GM12878 (cell line): ENCODE data around the gene ROCK2. TPM values are rescaled to one million over a fixed set of nuclear protein-coding genes. Genes with fewer than 3 reads are reported as not detected.

Experiments
- ATAC-seq: fragments of 200-7000 bp; cut with Tn5 transposase; 3 replicates; pipeline ENCODE4 v1.9.1; 2020; ENCODE audit warnings: mild to moderate bottlenecking, moderate library complexity
- BruUV-seq: library from RNA; stranded (reverse); fragments of 400-500 nt; replicated peaks from 2 replicates; lab custom pipeline; 2021; lab: Mats Ljungman, UMichigan
- CTCF ChIA-PET: fragments of 300-600 bp; sonication (Branson Sonifier 250); formaldehyde crosslinking; extraction: SDS; loops from one replicate; lab custom pipeline; 2021; ENCODE audit warnings: inconsistent platforms; lab: Yijun Ruan, JAX
- POLR2A ChIA-PET: fragments of 350-600 bp; formaldehyde crosslinking; extraction: SDS; loops from one replicate; lab custom pipeline; 2021; ENCODE audit warnings: inconsistent platforms; lab: Charles Lee
- RAD21 ChIA-PET: fragments of 300-600 bp; sonication (Branson Sonifier 250); formaldehyde crosslinking; loops from one replicate; lab custom pipeline; 2023; ENCODE audit warnings: antibody characterized with exemption; ENCODE audit not compliant: unreplicated experiment; lab: Charles Lee
- SMC1A ChIA-PET: fragments of 300-600 bp; sonication (Branson Sonifier 250); formaldehyde crosslinking; loops from one replicate; lab custom pipeline; 2023; ENCODE audit not compliant: unreplicated experiment, uncharacterized antibody; lab: Charles Lee
- DNase-seq: peaks from one replicate; pipeline ENCODE4 v3.0.0-alpha.2; 2011; ENCODE audit warnings: low read depth, low spot score
- FAIRE-seq: peaks from 3 replicates; lab custom pipeline; 2011; peaks lifted over from hg19 to GRCh38; lab: Jason Lieb, UNC
- H2AFZ ChIP-seq: 2 replicates; pipeline ENCODE4 v1.6.0; 2011; ENCODE audit warnings: low read depth, low read length, control low read depth; ENCODE audit not compliant: control insufficient read depth
- H3K27ac ChIP-seq: 2 replicates; pipeline ENCODE4 v1.5.1; 2011; ENCODE audit warnings: control low read depth; ENCODE audit not compliant: control insufficient read depth, insufficient read depth
- H3K27me3 ChIP-seq, 2 experiments: replicated peaks in 1 of 2; 2 replicates each; pipeline versions ENCODE4 v1.6.0 to v1.6.1; 2011; ENCODE audit warnings: low read length in 1 of 2; ENCODE audit not compliant: control insufficient read depth in 2 of 2, insufficient read depth in 2 of 2
- H3K36me3 ChIP-seq, 2 experiments: 2 replicates each; pipeline ENCODE4 v1.5.1; 2011; ENCODE audit warnings: low read length in 1 of 2; ENCODE audit not compliant: control insufficient read depth in 2 of 2, insufficient read depth in 2 of 2
- H3K4me1 ChIP-seq: 2 replicates; pipeline ENCODE4 v1.6.1; 2011; ENCODE audit warnings: mild to moderate bottlenecking, low read length, moderate library complexity, mixed read lengths; ENCODE audit not compliant: control insufficient read depth, insufficient read depth
- H3K4me2 ChIP-seq: 2 replicates; pipeline ENCODE4 v1.6.0; 2011; ENCODE audit warnings: control low read depth; ENCODE audit not compliant: control insufficient read depth, insufficient read depth
- H3K4me3 ChIP-seq: fragments of 200-600 bp; sonication (generic); 2 replicates; pipeline ENCODE4 v1.5.1; 2016
- H3K79me2 ChIP-seq: 2 replicates; pipeline ENCODE4 v1.6.0; 2011; ENCODE audit warnings: low read length; ENCODE audit not compliant: control insufficient read depth, insufficient read depth
- H3K9ac ChIP-seq: 2 replicates; pipeline ENCODE4 v1.8.0; 2011; ENCODE audit warnings: low read length, control low read depth, mixed read lengths; ENCODE audit not compliant: control insufficient read depth, insufficient read depth
- H3K9me3 ChIP-seq: replicated peaks from 3 replicates; pipeline ENCODE4 v1.5.1; 2011; ENCODE audit warnings: mild to moderate bottlenecking, low read length; ENCODE audit not compliant: control insufficient read depth, insufficient read depth
- H4K20me1 ChIP-seq: 2 replicates; pipeline ENCODE4 v1.6.0; 2011; ENCODE audit not compliant: control insufficient read depth, insufficient read depth
- CTCF ChIP-seq, 3 experiments: IDR thresholded peaks in 2 of 3; conservative IDR thresholded peaks in 1 of 3; 2 replicates each; pipeline ENCODE4 v1.5.1; 2011; ENCODE audit warnings: low read depth in 3 of 3, low read length in 3 of 3, mild to moderate bottlenecking in 3 of 3, control low read depth in 2 of 3, moderate library complexity in 2 of 3, inconsistent platforms in 1 of 3, mixed read lengths in 1 of 3; ENCODE audit not compliant: control insufficient read depth in 2 of 3, insufficient read depth in 1 of 3; ENCODE audit errors: extremely low read depth in 1 of 3
- EP300 ChIP-seq, 2 experiments: fragments of 150-350 bp in 1 of 2; IDR thresholded peaks; 2 replicates each; pipeline ENCODE4 v1.6.1; 2011 to 2012; ENCODE audit warnings: low read depth in 2 of 2, low read length in 2 of 2, borderline replicate concordance in 1 of 2, improper control_type of control experiment in 1 of 2, inconsistent platforms in 1 of 2; ENCODE audit not compliant: control insufficient read depth in 1 of 2
- IKZF2 ChIP-seq, 2 experiments: fragments of 450-650 bp; IDR thresholded peaks; 2 replicates each; pipeline ENCODE4 v1.6.1; 2017; ENCODE audit warnings: mild to moderate bottlenecking in 2 of 2, moderate library complexity in 2 of 2
- KDM1A ChIP-seq: fragments of 200-600 bp; sonication (generic); IDR thresholded peaks from 2 replicates; pipeline ENCODE4 v1.6.1; 2016; ENCODE audit warnings: borderline replicate concordance
- NBN ChIP-seq: fragments of 450-650 bp; IDR thresholded peaks from 2 replicates; pipeline ENCODE4 v1.6.1; 2016
- NFIC ChIP-seq: IDR thresholded peaks from 2 replicates; pipeline ENCODE4 v1.6.1; 2012; ENCODE audit warnings: low read depth, mild to moderate bottlenecking, inconsistent platforms, low read length, moderate library complexity
- NRF1 ChIP-seq: conservative IDR thresholded peaks from 2 replicates; pipeline ENCODE4 v1.6.1; 2011; ENCODE audit warnings: mild to moderate bottlenecking, low read depth, low read length, improper control_type of control experiment
- PML ChIP-seq: IDR thresholded peaks from 2 replicates; pipeline ENCODE4 v1.6.1; 2012; ENCODE audit warnings: low read length, inconsistent platforms
- SMAD1 ChIP-seq: fragments of 450-650 bp; IDR thresholded peaks from 2 replicates; pipeline ENCODE4 v1.6.1; 2018; ENCODE audit warnings: mild to moderate bottlenecking, low read depth; ENCODE audit not compliant: partially characterized antibody
- SMC3 ChIP-seq: IDR thresholded peaks from 2 replicates; pipeline ENCODE4 v1.6.1; 2011; ENCODE audit warnings: low read length, improper control_type of control experiment, borderline replicate concordance
- SREBF1 ChIP-seq: IDR thresholded peaks from 2 replicates; pipeline ENCODE4 v1.6.1; 2012; ENCODE audit warnings: mild to moderate bottlenecking, low read length
- STAT3 ChIP-seq: IDR thresholded peaks from 2 replicates; pipeline ENCODE4 v1.6.1; 2011; ENCODE audit warnings: low read depth, low read length, improper control_type of control experiment
- TCF7 ChIP-seq: IDR thresholded peaks from 2 replicates; pipeline ENCODE4 v1.6.1; 2014; ENCODE audit warnings: antibody characterized with exemption, borderline replicate concordance
- WGBS: methylation state at CpG from one replicate; pipeline ENCODE4 v1.1.6; 2016; ENCODE audit warnings: low lambda C conversion rate; ENCODE audit not compliant: insufficient replicate concordance, insufficient coverage; ENCODE audit errors: missing lambda C conversion rate; 5-methylcytosine and 5-hydroxymethylcytosine counted together
- in situ Hi-C: fragments of 300-500 bp; cut with MboI; formaldehyde crosslinking; loops from 9 replicates; pipeline ENCODE4 v1.14.3; 2018; ENCODE audit warnings: mixed read lengths
- intact Hi-C: fragments of 100-400 bp; cut with micrococcal nuclease; formaldehyde crosslinking; loops from one replicate; pipeline ENCODE4 v1.14.2; 2022; ENCODE audit not compliant: unreplicated experiment
- polyA plus RNA-seq, 11 experiments: library from polyadenylated mRNA; depleted of rRNA in 4 of 11; unstranded in 6 of 11; stranded (reverse) in 5 of 11; fragments of >200 nt; fragmentation: Nextera tagmentation in 4 of 11; fragmentation: Illumina TruSeq in 1 of 11; extraction: Ambion mirVana in 4 of 11; extraction: Trizol in 1 of 11; gene quantifications; 1 replicate in 1 of 11; 2 replicates in 10 of 11; pipeline versions ENCODE4 v1.2.1 to v1.2.3, GENCODE V29; 2011 to 2016; ENCODE audit warnings: inconsistent platforms in 2 of 11, missing spikeins in 2 of 11, low read depth in 1 of 11
- total RNA-seq, 4 experiments: library from RNA; depleted of rRNA in 3 of 4; stranded (reverse); fragments of >200 nt in 3 of 4; fragmentation: Illumina TruSeq in 1 of 4; extraction: Trizol in 1 of 4; gene quantifications; 2 replicates each; pipeline versions ENCODE4 v1.2.1 to v1.2.3, GENCODE V29; 2013 to 2021
- TF ChIP-seq, protein P1 (sequence below): fragments of 450-650 bp; IDR thresholded peaks from 2 replicates; pipeline ENCODE4 v1.6.1; 2016; ENCODE audit warnings: mild to moderate bottlenecking
- TF ChIP-seq, protein P2 (sequence below): fragments of 450-650 bp; IDR thresholded peaks from 2 replicates; pipeline ENCODE4 v1.6.1; 2017; ENCODE audit warnings: mild to moderate bottlenecking, moderate library complexity

ROCK2 gene
- total and polyA plus RNA-seq, 10 of the 15 experiments (the other 5 are each of a cell fraction or from before 2014, with no cell fraction given): 4.6 to 22.1 (median 8.3) TPM

DNA sequence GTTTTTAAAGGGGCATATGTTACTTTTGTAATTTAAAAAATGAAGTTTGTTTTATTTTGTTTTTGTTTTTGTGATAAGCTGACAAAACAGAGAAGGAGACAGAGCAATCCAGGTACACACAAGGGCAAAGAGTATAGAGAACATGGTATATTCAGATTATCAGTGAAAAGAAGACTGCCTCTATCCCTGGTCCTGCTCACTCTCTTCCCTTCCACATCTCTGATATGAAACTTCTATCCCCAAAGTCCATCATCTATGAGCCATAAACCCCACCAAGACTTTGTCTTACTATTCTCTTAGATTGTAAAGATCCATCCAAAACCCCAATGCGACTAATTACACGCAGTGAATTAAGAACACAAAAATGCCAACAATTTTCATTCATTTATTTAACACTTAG is 16.6 kb downstream of the ROCK2 start:
- ChIA-PET POLR2A (interaction anchor here (1.4 kb wide), 1 partner anchor 16 kb away, joined by 3 read pairs; the partner anchor contains the start of gene ROCK2), SMC1A (interaction anchor here (0.6 kb wide), 1 partner anchor 12 kb away, joined by 3 read pairs; no protein-coding TSS in a partner anchor), CTCF (interaction anchor here (0.7 to 1.8 kb wide), 3 partner anchors 13 to 62 kb away, joined by 3 to 4 read pairs (median 3); no protein-coding TSS in a partner anchor), RAD21 (no interaction called here)
- no peaks in the 10 kb centered on the region for H3K27me3 ChIP-seq
- no peaks in the 10 kb centered on the region for H3K4me1 ChIP-seq
- no peak overlapping the region for H2AFZ ChIP-seq
- H3K36me3 ChIP-seq: no peaks in the 10 kb centered on the region
- FAIRE-seq: no peak
- BruUV-seq: no TSS peak
- H3K9me3 ChIP-seq: no peaks in the 10 kb centered on the region; the same call in 2 of the 3 replicates
- intact Hi-C loops: no loop called here
- H3K79me2 ChIP-seq: peaks cover 23% of the 10 kb centered on the region
- no peak overlapping the region for H3K4me3 ChIP-seq
- H3K9ac ChIP-seq: no peak overlapping the region
- H4K20me1 ChIP-seq: no peaks in the 10 kb centered on the region
- DNase-seq: no peak
- no peak for ATAC-seq
- in situ Hi-C loops: no loop called here
- H3K4me2 ChIP-seq: no peak overlapping the region
- H3K27ac ChIP-seq: no peak overlapping the region
- 46% methylated on average over 2 of the region's 2 CpGs for WGBS
- TF ChIP-seq NBN: no peak
- TF ChIP-seq, protein P1, sequence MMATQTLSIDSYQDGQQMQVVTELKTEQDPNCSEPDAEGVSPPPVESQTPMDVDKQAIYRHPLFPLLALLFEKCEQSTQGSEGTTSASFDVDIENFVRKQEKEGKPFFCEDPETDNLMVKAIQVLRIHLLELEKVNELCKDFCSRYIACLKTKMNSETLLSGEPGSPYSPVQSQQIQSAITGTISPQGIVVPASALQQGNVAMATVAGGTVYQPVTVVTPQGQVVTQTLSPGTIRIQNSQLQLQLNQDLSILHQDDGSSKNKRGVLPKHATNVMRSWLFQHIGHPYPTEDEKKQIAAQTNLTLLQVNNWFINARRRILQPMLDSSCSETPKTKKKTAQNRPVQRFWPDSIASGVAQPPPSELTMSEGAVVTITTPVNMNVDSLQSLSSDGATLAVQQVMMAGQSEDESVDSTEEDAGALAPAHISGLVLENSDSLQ: no peak
- no peak for TF ChIP-seq KDM1A
- TF ChIP-seq STAT3: no peak
- no peak for TF ChIP-seq PML
- no peak for TF ChIP-seq EP300 (IDR thresholded peaks at IDR 0.05; ENCODE audit: borderline replicate concordance in 1 of 2, control insufficient read depth in 1 of 2, low read depth in 2 of 2, low read length in 2 of 2)
- TF ChIP-seq SMC3: no peak
- TF ChIP-seq IKZF2 (IDR thresholded peaks at IDR 0.05): no peak
- TF ChIP-seq, protein P2, sequence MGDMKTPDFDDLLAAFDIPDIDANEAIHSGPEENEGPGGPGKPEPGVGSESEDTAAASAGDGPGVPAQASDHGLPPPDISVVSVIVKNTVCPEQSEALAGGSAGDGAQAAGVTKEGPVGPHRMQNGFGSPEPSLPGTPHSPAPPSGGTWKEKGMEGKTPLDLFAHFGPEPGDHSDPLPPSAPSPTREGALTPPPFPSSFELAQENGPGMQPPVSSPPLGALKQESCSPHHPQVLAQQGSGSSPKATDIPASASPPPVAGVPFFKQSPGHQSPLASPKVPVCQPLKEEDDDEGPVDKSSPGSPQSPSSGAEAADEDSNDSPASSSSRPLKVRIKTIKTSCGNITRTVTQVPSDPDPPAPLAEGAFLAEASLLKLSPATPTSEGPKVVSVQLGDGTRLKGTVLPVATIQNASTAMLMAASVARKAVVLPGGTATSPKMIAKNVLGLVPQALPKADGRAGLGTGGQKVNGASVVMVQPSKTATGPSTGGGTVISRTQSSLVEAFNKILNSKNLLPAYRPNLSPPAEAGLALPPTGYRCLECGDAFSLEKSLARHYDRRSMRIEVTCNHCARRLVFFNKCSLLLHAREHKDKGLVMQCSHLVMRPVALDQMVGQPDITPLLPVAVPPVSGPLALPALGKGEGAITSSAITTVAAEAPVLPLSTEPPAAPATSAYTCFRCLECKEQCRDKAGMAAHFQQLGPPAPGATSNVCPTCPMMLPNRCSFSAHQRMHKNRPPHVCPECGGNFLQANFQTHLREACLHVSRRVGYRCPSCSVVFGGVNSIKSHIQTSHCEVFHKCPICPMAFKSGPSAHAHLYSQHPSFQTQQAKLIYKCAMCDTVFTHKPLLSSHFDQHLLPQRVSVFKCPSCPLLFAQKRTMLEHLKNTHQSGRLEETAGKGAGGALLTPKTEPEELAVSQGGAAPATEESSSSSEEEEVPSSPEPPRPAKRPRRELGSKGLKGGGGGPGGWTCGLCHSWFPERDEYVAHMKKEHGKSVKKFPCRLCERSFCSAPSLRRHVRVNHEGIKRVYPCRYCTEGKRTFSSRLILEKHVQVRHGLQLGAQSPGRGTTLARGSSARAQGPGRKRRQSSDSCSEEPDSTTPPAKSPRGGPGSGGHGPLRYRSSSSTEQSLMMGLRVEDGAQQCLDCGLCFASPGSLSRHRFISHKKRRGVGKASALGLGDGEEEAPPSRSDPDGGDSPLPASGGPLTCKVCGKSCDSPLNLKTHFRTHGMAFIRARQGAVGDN: no peak
- no peak for TF ChIP-seq SREBF1
- TF ChIP-seq TCF7: no peak
- TF ChIP-seq CTCF (IDR thresholded peaks at IDR 0.05 in 2 of 3, conservative IDR thresholded peaks at IDR 0.05 in 1 of 3; ENCODE audit: control insufficient read depth in 2 of 3, extremely low read depth in 1 of 3, insufficient read depth in 1 of 3, low read depth in 3 of 3, low read length in 3 of 3): no peak
- no peak for TF ChIP-seq SMAD1
- TF ChIP-seq NFIC: no peak
- TF ChIP-seq NRF1: no peak
